Gastrocnemius medialis (tissue), 4 donors: ENCODE measurements around the gene DNAJC18.

ENCODE experiments used
- POLR2A ChIP-seq, 2 donors: fragments of 450-650 bp; IDR thresholded peaks; one replicate each; pipeline ENCODE4 v1.6.1; 2017; ENCODE audit warnings: antibody characterized with exemption in 2 of 2, mild to moderate bottlenecking in 2 of 2, moderate library complexity in 2 of 2
- TF ChIP-seq, protein P1 (sequence below), 5 experiments: fragments of 450-650 bp in 3 of 5; fragments of 200-600 bp in 2 of 5; sonication (generic) in 2 of 5; IDR thresholded peaks in 4 of 5; conservative IDR thresholded peaks in 1 of 5; 1 replicate in 4 of 5; 2 replicates in 1 of 5; pipeline ENCODE4 v1.5.1; 2016 to 2019; ENCODE audit warnings: antibody characterized with exemption in 5 of 5, mild to moderate bottlenecking in 3 of 5, moderate library complexity in 3 of 5

DNA sequence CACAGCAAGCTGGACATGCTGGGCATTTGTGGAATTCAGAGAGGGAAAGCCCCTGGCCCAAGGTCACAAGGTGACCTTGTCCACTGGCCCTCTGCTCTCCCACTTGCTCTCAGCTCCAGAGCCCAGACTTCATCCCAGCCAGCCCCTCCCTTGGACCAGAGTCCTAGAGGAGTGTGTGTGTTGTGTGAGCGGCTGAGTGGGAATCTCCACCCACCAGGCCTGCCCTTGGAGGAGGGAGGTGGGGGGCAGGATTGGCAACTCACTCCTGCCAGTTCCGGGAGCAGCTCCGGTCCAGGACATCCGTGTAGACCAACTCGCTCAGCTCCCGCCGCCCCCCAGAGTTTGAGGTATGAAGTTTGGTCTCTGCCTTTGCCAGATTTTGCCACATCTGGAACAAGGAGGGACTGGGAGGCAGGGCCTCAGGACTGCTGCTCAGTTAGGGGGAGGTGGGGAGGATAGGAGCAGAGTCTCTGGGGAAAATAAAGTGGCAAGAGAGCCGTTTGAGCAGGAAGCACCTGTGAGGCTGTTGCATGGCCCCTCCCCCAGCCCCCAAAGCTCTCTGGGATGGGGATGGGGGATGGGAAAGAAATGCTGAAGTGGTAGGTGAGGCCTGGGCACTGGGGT, 51.0 kb downstream of the DNAJC18 start:
- TF ChIP-seq, protein P1, sequence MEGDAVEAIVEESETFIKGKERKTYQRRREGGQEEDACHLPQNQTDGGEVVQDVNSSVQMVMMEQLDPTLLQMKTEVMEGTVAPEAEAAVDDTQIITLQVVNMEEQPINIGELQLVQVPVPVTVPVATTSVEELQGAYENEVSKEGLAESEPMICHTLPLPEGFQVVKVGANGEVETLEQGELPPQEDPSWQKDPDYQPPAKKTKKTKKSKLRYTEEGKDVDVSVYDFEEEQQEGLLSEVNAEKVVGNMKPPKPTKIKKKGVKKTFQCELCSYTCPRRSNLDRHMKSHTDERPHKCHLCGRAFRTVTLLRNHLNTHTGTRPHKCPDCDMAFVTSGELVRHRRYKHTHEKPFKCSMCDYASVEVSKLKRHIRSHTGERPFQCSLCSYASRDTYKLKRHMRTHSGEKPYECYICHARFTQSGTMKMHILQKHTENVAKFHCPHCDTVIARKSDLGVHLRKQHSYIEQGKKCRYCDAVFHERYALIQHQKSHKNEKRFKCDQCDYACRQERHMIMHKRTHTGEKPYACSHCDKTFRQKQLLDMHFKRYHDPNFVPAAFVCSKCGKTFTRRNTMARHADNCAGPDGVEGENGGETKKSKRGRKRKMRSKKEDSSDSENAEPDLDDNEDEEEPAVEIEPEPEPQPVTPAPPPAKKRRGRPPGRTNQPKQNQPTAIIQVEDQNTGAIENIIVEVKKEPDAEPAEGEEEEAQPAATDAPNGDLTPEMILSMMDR (IDR thresholded peaks at IDR 0.05 in 4 of 5, conservative IDR thresholded peaks at IDR 0.05 in 1 of 5): no peak
- no peak for TF ChIP-seq POLR2A (IDR thresholded peaks at IDR 0.05)
